Psoas muscle (tissue), 8 donors: ENCODE data around the gene SIRT5. TPM values are rescaled to one million over a fixed set of nuclear protein-coding genes. Genes with fewer than 3 reads are reported as not detected.

Source experiments
- ATAC-seq, 4 donors: fragments of 200-7000 bp; cut with Tn5 transposase; one replicate each; pipeline ENCODE4 v1.9.1; 2020; ENCODE audit warnings: moderate library complexity in 3 of 4, mild to moderate bottlenecking in 2 of 4
- DNase-seq, 2 donors: peaks; one replicate each; pipeline ENCODE4 v3.0.0-alpha.2; 2020
- H3K27ac ChIP-seq: fragments of 200-600 bp; one replicate; pipeline ENCODE4 v1.8.0; 2022
- H3K27me3 ChIP-seq, 3 donors: fragments of 200-600 bp in 1 of 3; one replicate each; pipeline versions ENCODE4 v1.6.1 to v1.8.0; 2013 to 2022; ENCODE audit warnings: low read length in 2 of 3, mild to moderate bottlenecking in 2 of 3, moderate library complexity in 1 of 3; ENCODE audit not compliant: insufficient read depth in 3 of 3
- H3K36me3 ChIP-seq, 2 donors: fragments of 200-600 bp in 1 of 2; one replicate each; pipeline versions ENCODE4 v1.6.1 to v1.8.0; 2013 to 2022; ENCODE audit warnings: low read depth in 1 of 2, mild to moderate bottlenecking in 1 of 2, moderate library complexity in 1 of 2; ENCODE audit not compliant: insufficient read depth in 1 of 2
- H3K4me1 ChIP-seq: fragments of 200-600 bp; one replicate; pipeline ENCODE4 v1.8.0; 2022
- H3K4me3 ChIP-seq: fragments of 200-600 bp; one replicate; pipeline ENCODE4 v1.8.0; 2022; ENCODE audit warnings: mild to moderate bottlenecking
- H3K9me3 ChIP-seq: fragments of 200-600 bp; one replicate; pipeline ENCODE4 v1.8.0; 2022
- WGBS, 3 donors: extraction: QIAGEN DNeasy Blood & Tissue Kit; methylation state at CpG; one replicate each; pipeline versions ENCODE4 v1.1.6 to v1.1.7; 2013; 5-methylcytosine and 5-hydroxymethylcytosine counted together
- intact Hi-C, 2 donors: fragments of 100-400 bp; cut with DNase I; formaldehyde crosslinking; loops; one replicate each; pipeline versions ENCODE4 v1.11.0 to v1.14.2; 2022
- polyA plus RNA-seq, 3 donors: library from polyadenylated mRNA; stranded (reverse); fragments of 200-250 nt; gene quantifications; one replicate each; pipeline ENCODE4 v1.2.3, GENCODE V29; 2013
- total RNA-seq, 4 donors: library from RNA; stranded (reverse); fragmentation: NEBNext Ultra II Directional in 2 of 4; extraction: Animal tissue kit (Norgen Biotek cat#: 25700) in 2 of 4; gene quantifications; one replicate each; pipeline versions ENCODE4 v1.2.1 to v1.2.4, GENCODE V29; 2021 to 2023
- TF ChIP-seq, protein P1 (sequence below): fragments of 200-600 bp; IDR thresholded peaks from one replicate; pipeline ENCODE4 v1.8.0; 2022; ENCODE audit warnings: antibody characterized with exemption
- donor health status: healthy with polysubstance abuse.
- donor health status: DM: no; HTN: no; CAD: no; lungs with moderate emphysema.
- donor health status: Bipolar disorder and iron deficiency.
- donor health status: healthy.
- donor health status: DM: yes; HTN: yes; CAD: no.
- donor health status: DM: no; HTN: no; CAD: no.
- donor health status: DM: no; HTN: no; CAD: no.
- donor health status: DM: yes; HTN: yes; CAD: no.

SIRT5 gene
- total and polyA plus RNA-seq, 7 donors, result 10.1 to 29.2 (median 19.3) TPM

GRCh38 chr6:13655700-13656099, 81.3 kb downstream of the SIRT5 start:
- Histone ChIP-seq H3K36me3 (peaks cover 0 to 13% of the 10 kb centered on the region in 2 donors), H3K27ac (no peak overlapping the region), H3K27me3 (no peaks in the 10 kb centered on the region), H3K4me3 (no peak overlapping the region), H3K4me1 (peaks cover 13% of the 10 kb centered on the region), H3K9me3 (no peaks in the 10 kb centered on the region)
- ATAC-seq (no peak), DNase-seq (no peak)
- intact Hi-C loops, result no loop called here
- TF ChIP-seq, protein P1, sequence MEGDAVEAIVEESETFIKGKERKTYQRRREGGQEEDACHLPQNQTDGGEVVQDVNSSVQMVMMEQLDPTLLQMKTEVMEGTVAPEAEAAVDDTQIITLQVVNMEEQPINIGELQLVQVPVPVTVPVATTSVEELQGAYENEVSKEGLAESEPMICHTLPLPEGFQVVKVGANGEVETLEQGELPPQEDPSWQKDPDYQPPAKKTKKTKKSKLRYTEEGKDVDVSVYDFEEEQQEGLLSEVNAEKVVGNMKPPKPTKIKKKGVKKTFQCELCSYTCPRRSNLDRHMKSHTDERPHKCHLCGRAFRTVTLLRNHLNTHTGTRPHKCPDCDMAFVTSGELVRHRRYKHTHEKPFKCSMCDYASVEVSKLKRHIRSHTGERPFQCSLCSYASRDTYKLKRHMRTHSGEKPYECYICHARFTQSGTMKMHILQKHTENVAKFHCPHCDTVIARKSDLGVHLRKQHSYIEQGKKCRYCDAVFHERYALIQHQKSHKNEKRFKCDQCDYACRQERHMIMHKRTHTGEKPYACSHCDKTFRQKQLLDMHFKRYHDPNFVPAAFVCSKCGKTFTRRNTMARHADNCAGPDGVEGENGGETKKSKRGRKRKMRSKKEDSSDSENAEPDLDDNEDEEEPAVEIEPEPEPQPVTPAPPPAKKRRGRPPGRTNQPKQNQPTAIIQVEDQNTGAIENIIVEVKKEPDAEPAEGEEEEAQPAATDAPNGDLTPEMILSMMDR, result no peak
- WGBS, 3 donors, result 85 to 92% (median 85%) methylated on average over 1 of the region's 1 CpG

DNA sequence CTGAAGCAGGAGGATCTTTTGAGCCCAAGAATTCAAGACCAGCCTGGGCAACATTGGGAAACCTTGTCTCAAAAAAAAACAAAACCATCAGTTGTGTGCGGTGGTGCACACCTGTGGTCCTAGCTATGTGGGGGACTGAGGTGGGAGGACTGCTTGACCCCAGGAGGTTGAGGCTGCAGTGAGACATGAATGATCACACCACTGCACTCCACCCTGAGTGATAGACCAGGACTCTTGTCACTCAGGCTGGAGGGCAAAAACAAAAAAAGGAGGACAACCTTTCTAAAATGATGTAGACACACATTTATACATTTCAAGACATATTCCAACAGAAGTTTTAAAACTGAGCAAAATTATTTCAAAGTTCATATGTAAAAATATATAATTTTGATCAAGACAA, 85.9 kb downstream of the SIRT5 start:
- no peaks in the 10 kb centered on the region for H3K36me3 ChIP-seq
- TF ChIP-seq, protein P1, result no peak
- H3K9me3 ChIP-seq, result no peaks in the 10 kb centered on the region
- WGBS, 3 donors, result 96 to 100% (median 100%) methylated on average over 1 of the region's 1 CpG
- H3K4me1 ChIP-seq, result peaks cover 49% of the 10 kb centered on the region
- H3K4me3 ChIP-seq, result no peak overlapping the region
- intact Hi-C loops, result no loop called here
- no peaks in the 10 kb centered on the region for H3K27me3 ChIP-seq
- peak in 1 of 4 donors; percentile 50 for ATAC-seq
- no peak overlapping the region for H3K27ac ChIP-seq
- DNase-seq, result no peak

GRCh38 chr6:13660893-13661292, 86.5 kb downstream of the SIRT5 start:
- Histone ChIP-seq H3K4me3 (no peak overlapping the region), H3K27me3 (no peaks in the 10 kb centered on the region), H3K27ac (no peak overlapping the region), H3K9me3 (no peaks in the 10 kb centered on the region), H3K36me3 (no peaks in the 10 kb centered on the region), H3K4me1 (peaks cover 51% of the 10 kb centered on the region)
- TF ChIP-seq, protein P1, result no peak
- peak in 1 of 4 donors; percentile 50 for ATAC-seq
- no peak for DNase-seq
- intact Hi-C loops, result no loop called here
- 94 to 98% (median 96%) methylated on average over 1 of the region's 1 CpG for WGBS, 3 donors

DNA sequence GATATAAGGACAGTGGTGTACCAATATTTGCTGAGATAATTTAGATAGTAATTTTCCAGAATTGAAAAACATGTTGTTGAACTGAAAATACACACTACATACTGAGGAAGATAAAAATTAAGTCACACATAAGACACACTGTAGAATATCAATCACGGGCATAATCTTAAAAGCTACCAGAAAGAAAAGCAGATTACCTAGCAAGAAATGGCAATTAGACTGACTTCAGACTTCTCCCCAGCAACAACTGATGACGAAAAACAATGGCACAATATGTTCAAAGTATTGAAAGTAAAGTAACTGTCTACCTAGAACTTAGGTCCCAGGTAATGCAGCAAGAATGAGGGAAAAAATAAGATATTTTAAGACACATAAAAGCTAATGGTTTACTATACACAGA, 87.2 kb downstream of the SIRT5 start:
- Histone ChIP-seq H3K4me1 (peaks cover 53% of the 10 kb centered on the region), H3K27me3 (no peaks in the 10 kb centered on the region), H3K36me3 (no peaks in the 10 kb centered on the region), H3K27ac (no peak overlapping the region), H3K4me3 (no peak overlapping the region), H3K9me3 (no peaks in the 10 kb centered on the region)
- intact Hi-C loops, result no loop called here
- DNase-seq (no peak), ATAC-seq (no peak)
- TF ChIP-seq, protein P1, result no peak
- WGBS, 3 donors, result 70 to 100% (median 93%) methylated on average over 2 of the region's 2 CpGs

GRCh38 chr6:13662651-13663334, 88.4 kb downstream of the SIRT5 start:
- intact Hi-C loops, result no loop called here
- 87 to 89% (median 89%) methylated on average over 3 of the region's 3 CpGs for WGBS, 3 donors
- H3K27ac ChIP-seq, result no peak overlapping the region
- H3K4me1 ChIP-seq, result peaks cover 64% of the 10 kb centered on the region
- TF ChIP-seq, protein P1, result no peak
- H3K9me3 ChIP-seq, result no peaks in the 10 kb centered on the region
- H3K36me3 ChIP-seq, result no peaks in the 10 kb centered on the region
- ATAC-seq (no peak), DNase-seq (no peak)
- H3K4me3 ChIP-seq, result no peak overlapping the region
- H3K27me3 ChIP-seq, result no peaks in the 10 kb centered on the region
